Upper lobe of right lung (tissue), 1 donor: ENCODE data around the gene PON2. TPM values are rescaled to one million over a fixed set of nuclear protein-coding genes. Genes with fewer than 3 reads are reported as not detected.

ENCODE experiments used
- ATAC-seq: fragments of 200-7000 bp; cut with Tn5 transposase; one replicate; pipeline ENCODE4 v1.9.1; 2020; ENCODE audit warnings: mild to moderate bottlenecking, moderate library complexity
- DNase-seq: peaks from one replicate; pipeline ENCODE4 v3.0.0-alpha.2; 2020
- H3K27ac ChIP-seq: fragments of 200-600 bp; one replicate; pipeline ENCODE4 v1.8.0; 2022
- H3K27me3 ChIP-seq: fragments of 200-600 bp; one replicate; pipeline ENCODE4 v1.8.0; 2022; ENCODE audit warnings: mild to moderate bottlenecking
- H3K36me3 ChIP-seq: fragments of 200-600 bp; one replicate; pipeline ENCODE4 v1.8.0; 2022
- H3K4me1 ChIP-seq: fragments of 200-600 bp; one replicate; pipeline ENCODE4 v1.8.0; 2022
- H3K4me3 ChIP-seq: fragments of 200-600 bp; one replicate; pipeline ENCODE4 v1.8.0; 2022; ENCODE audit warnings: mild to moderate bottlenecking
- H3K9me3 ChIP-seq: fragments of 200-600 bp; one replicate; pipeline ENCODE4 v1.8.0; 2022
- CTCF ChIP-seq: fragments of 200-600 bp; IDR thresholded peaks from one replicate; pipeline ENCODE4 v1.8.0; 2022; ENCODE audit warnings: antibody characterized with exemption
- intact Hi-C: fragments of 100-400 bp; cut with DNase I; formaldehyde crosslinking; loops from one replicate; pipeline ENCODE4 v1.11.0; 2022
- total RNA-seq: library from RNA; stranded (reverse); fragmentation: NEBNext Ultra II Directional; extraction: Animal tissue kit (Norgen Biotek cat#: 25700); gene quantifications from one replicate; pipeline ENCODE4 v1.2.1, GENCODE V29; 2021
- donor health status: DM: no; HTN: yes; CAD: no; lungs with severe emphysema.

The PON2 gene
- total RNA-seq, 1 donor from 2014 or later: 193 TPM

GRCh38 chr7:95432606-95433005, 2.2 kb downstream of the PON2 start:
- no peaks in the 10 kb centered on the region for H3K36me3 ChIP-seq
- DNase-seq (no peak), ATAC-seq (no peak)
- no peaks in the 10 kb centered on the region for H3K9me3 ChIP-seq
- no peak for TF ChIP-seq CTCF
- peak overlapping the region; percentile 71 for H3K4me3 ChIP-seq
- intact Hi-C loops: no loop called here
- H3K4me1 ChIP-seq: peaks cover 15% of the 10 kb centered on the region
- H3K27me3 ChIP-seq: no peaks in the 10 kb centered on the region
- H3K27ac ChIP-seq: no peak overlapping the region

- no peak overlapping the region for H3K27ac ChIP-seq
- no peak for TF ChIP-seq CTCF
- peaks cover 15% of the 10 kb centered on the region for H3K4me1 ChIP-seq
These were observed 4.0 kb downstream of the PON2 start for GRCh38 chr7:95430864-95431263.

GRCh38 chr7:95429241-95429990, 5.4 kb downstream of the PON2 start:
- Histone ChIP-seq H3K27ac (no peak overlapping the region), H3K4me1 (peaks cover 15% of the 10 kb centered on the region), H3K36me3 (no peaks in the 10 kb centered on the region), H3K4me3 (no peak overlapping the region), H3K27me3 (no peaks in the 10 kb centered on the region), H3K9me3 (no peaks in the 10 kb centered on the region)
- TF ChIP-seq CTCF: no peak
- intact Hi-C loops: no loop called here
- DNase-seq: no peak
- no peak for ATAC-seq

More at GRCh38 chr7:95430864-95431263, 4.0 kb downstream of the PON2 start:
- Histone ChIP-seq H3K9me3 (no peaks in the 10 kb centered on the region), H3K27me3 (no peaks in the 10 kb centered on the region), H3K4me3 (no peak overlapping the region), H3K36me3 (no peaks in the 10 kb centered on the region)
- intact Hi-C loops: no loop called here
- no peak for ATAC-seq
- no peak for DNase-seq

GRCh38 chr7:95427914-95428516, 6.8 kb downstream of the PON2 start:
- ATAC-seq (no peak), DNase-seq (no peak)
- Histone ChIP-seq H3K36me3 (no peaks in the 10 kb centered on the region), H3K4me1 (peaks cover 9% of the 10 kb centered on the region), H3K9me3 (no peaks in the 10 kb centered on the region), H3K27me3 (no peaks in the 10 kb centered on the region), H3K27ac (no peak overlapping the region), H3K4me3 (no peak overlapping the region)
- intact Hi-C loops: no loop called here
- TF ChIP-seq CTCF: no peak

- DNase-seq (no peak), ATAC-seq (no peak)
- Histone ChIP-seq H3K27ac (no peak overlapping the region), H3K4me3 (no peak overlapping the region), H3K4me1 (peaks cover 9% of the 10 kb centered on the region), H3K27me3 (no peaks in the 10 kb centered on the region), H3K9me3 (no peaks in the 10 kb centered on the region), H3K36me3 (no peaks in the 10 kb centered on the region)
- TF ChIP-seq CTCF: no peak
- intact Hi-C loops: no loop called here
These were observed 7.7 kb downstream of the PON2 start for GRCh38 chr7:95427166-95427565.
